Epithelial cell of prostate (primary cell): ENCODE measurements around the gene USP2.
A peak's percentile ranks its signal among the peaks of the same experiment; 100 is the strongest.

Experiments used
- DNase-seq: peaks from one replicate; pipeline ENCODE4 v3.0.0-alpha.2; 2011; ENCODE audit warnings: low read depth, low spot score
- H3K27ac ChIP-seq: fragments of 450-650 bp; 2 replicates; pipeline ENCODE4 v1.5.1; 2017; ENCODE audit warnings: mild to moderate bottlenecking

USP2 gene

GRCh38 chr11:119377961-119378667 lies 3.4 kb downstream of the USP2 start:
- DNase-seq, result no peak

GRCh38 chr11:119377112-119377901 lies 4.2 kb downstream of the USP2 start:
- DNase-seq, result no peak
- H3K27ac ChIP-seq, result peak overlapping the region; percentile 82

More at GRCh38 chr11:119377961-119378667, 3.4 kb downstream of the USP2 start:
- peak overlapping the region; percentile 82 for H3K27ac ChIP-seq

- no peak for DNase-seq
- H3K27ac ChIP-seq, result peak overlapping the region; percentile 82
Observed at GRCh38 chr11:119376197-119376847, 5.2 kb downstream of the USP2 start.

GRCh38 chr11:119375337-119376196 lies 5.9 kb downstream of the USP2 start:
- peak overlapping the region; percentile 82 for H3K27ac ChIP-seq
- no peak for DNase-seq

GRCh38 chr11:119374632-119375336 lies 6.7 kb downstream of the USP2 start:
- H3K27ac ChIP-seq, result peak overlapping the region; percentile 82
- DNase-seq, result no peak

DNA sequence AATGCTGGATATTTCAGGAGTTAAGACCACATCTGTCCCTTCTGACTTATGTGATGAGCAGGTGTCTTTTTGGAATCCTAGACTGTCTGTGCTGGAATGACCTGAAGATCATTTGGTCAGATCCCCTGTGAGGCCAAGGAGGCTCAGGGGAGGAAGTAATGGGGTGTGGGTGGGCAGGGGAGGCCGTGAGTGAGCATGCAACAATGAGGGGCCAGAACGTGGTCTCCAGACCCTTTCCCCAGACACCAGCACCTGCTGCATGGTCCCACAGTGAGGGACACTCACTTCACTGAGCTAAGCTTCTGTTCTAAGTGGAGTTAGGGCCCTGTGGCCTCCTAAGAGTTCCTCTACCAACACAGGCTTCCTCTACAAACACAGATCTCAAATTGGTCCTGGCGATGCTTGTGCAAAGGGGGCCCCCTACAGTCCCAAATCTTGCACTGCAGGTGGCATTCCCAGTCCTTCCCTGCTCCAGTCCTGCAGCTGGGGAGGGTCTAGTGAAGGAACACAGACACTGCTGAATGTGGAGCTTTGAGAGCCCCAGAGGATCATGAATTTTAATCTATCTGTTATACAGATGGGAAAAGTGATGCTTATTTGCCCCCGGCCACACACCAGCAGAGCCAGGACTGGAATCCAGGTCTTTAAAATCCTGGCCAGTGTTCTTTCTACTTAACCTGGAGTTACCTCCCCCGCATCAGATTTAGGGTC lies 7.4 kb downstream of the USP2 start:
- no peak overlapping the region for H3K27ac ChIP-seq
- DNase-seq, result no peak

- no peak for DNase-seq
- no peak overlapping the region for H3K27ac ChIP-seq
Observed at GRCh38 chr11:119373059-119373920, 8.2 kb downstream of the USP2 start.

DNA sequence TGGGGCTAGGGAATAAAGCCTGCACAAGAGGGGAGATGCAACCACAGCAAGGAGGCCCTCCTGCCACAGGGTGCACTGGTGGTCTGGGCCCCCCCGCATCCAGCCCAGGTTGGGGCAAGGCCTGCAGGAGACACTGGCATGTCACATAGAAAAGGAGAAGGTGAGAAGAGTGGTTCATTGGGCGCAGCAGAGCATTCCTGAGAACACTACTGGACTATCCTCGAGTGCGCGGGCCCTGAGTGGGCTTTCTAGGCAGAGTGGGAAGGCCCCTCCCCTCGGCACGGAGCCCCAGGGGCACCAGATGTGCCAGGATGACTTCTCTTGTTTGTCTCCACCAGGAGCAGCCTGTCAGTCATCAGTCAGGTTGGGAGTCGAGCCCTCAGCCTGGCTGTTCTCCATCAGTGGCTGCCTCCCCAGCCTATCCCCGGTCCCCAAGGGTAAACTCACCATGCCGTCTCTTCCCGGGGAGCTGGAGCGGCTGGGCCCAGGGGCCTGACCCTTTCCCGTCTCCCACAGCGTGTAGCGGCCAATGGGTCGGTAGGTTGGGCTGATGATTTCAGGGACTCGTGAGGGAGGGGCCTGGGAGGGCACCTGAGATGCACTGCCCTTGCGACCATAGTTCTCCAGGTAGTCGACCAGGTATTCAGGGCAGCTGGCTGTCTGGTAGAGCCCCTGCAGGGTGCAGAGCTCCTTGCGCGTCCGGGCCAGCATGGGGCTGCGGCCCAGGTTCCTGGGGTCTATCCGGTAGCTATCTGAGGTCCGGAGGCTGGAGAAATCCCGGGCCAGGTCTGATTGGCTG lies 9.0 kb downstream of the USP2 start:
- DNase-seq, result no peak

GRCh38 chr11:119371778-119372182 lies 9.7 kb downstream of the USP2 start:
- no peak for DNase-seq
- no peak overlapping the region for H3K27ac ChIP-seq

More for the DNA sequence above, 9.0 kb downstream of the USP2 start:
- H3K27ac ChIP-seq, result no peak overlapping the region

- DNase-seq, result no peak
- H3K27ac ChIP-seq, result no peak overlapping the region
Observed at GRCh38 chr11:119371067-119371601, 10.4 kb downstream of the USP2 start.

- no peak for DNase-seq
- H3K27ac ChIP-seq, result no peak overlapping the region
Observed at GRCh38 chr11:119370486-119371046, 10.9 kb downstream of the USP2 start.

DNA sequence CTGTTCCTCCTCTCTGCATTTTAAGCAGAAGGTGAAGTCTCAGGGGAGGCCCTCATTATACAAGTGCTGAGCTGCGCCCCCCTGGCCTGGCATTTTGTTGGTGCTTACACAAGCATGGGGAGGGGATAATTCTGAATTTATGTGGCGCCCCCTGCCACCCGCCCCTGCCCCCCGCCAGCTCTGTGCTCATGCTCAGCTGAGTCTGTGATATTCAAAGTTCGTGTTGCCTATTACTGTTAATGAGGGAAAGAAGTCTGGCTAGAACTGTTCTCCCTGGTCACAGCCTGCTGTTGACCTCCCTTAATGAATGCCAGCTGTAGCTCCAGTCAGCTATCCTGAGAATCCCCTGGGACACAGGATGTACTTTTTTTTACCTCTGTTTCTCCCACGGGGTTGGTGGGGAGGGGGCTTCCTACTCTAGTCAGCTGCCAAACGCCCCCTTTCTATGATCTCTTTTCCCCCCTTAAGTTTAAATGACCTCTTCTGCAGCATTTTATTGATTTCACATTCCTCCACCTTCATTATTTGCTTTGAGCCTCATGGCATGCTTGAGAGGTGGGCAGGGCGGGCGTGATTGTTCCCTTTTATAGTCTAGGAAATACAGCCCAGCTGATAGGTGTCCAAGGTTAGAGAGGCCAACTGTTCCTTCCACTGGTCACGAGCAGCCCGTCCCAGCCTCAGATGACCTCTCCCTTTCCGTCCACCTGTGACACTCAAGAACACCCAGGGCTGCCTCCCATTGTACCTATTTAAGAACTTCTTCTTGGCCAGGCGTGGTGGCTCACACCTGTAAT lies 12.2 kb downstream of the USP2 start:
- H3K27ac ChIP-seq, result no peak overlapping the region
- no peak for DNase-seq

- H3K27ac ChIP-seq, result no peak overlapping the region
- DNase-seq, result no peak
Observed at GRCh38 chr11:119368121-119369034, 13.1 kb downstream of the USP2 start.

DNA sequence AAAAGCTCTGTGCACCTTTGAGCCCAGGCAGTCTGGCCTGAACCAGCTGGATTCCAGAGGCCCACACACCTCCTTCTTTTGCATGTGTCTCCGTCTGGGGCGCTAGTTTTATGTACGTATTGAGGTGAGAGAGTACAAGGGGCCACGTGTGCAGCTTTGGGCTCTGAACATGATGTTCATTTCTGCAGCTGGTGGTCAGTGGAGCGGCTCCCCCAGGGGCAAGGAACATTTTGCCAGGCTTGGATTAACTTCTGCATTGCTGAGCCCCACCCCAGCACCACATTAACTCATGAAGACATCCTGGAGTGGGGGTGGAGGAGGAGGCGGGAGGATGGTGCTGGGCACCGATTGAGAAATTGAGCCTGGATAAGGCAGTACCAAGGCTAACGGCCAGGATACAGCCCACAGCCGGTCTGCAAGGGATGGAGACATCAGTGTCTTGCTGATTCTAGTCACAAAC lies 13.8 kb downstream of the USP2 start:
- no peak for DNase-seq
- no peak overlapping the region for H3K27ac ChIP-seq
